HG02623 (cell line): ENCODE measurements around the gene MAP3K7.
A peak's percentile ranks its signal among the peaks of the same experiment; 100 is the strongest.

ENCODE experiments used
- ATAC-seq: cut with Tn5 transposase; IDR thresholded peaks from one replicate; pipeline ENCODE4 v1.9.1; 2021; ENCODE audit warnings: moderate library complexity; ENCODE audit not compliant: unreplicated experiment

MAP3K7 gene

DNA sequence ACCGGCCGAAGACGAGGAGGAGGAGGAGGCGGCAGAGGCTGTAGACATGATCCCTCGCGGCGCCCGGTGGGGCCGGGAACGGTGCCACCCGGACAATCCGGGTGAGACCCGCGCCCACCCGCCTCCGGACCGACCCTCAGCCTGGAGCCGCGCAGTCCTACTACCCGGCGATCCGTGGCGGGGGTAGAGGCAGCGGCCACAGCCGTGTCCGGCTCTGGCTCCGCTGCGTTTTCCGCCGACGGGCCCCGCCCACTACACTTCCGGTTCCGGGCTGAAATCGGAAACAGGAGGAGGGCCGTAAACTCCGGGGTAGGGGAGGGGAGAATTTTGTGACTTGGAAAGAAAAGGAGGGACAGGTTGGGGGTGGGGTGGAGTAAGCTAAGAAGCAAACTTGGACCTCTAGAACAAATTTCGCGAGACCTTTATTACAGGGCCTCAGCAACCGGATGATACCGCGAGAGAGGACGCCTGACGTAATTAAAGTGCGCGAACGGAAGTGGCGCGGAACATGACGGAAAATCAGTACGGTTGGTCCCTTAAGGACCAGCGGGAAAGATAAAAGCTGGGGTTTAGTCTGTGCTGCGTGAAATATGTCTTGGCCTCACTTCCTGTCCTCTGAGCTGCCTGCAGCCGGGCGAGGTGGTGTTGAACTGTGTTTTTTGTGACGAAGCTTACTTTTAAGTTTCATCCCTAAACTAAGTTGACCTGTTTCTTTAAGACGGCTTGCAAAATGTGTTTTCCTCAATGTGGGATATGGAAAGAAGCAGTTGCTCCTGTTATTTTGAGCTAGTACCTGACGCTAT is at the start of gene MAP3K7:
MAP3K7 (minus strand) TSS at position 237 of the 803 bp plus-strand sequence; CDS start at position 48, 189 bp downstream.
- peak; percentile 87 for ATAC-seq

DNA sequence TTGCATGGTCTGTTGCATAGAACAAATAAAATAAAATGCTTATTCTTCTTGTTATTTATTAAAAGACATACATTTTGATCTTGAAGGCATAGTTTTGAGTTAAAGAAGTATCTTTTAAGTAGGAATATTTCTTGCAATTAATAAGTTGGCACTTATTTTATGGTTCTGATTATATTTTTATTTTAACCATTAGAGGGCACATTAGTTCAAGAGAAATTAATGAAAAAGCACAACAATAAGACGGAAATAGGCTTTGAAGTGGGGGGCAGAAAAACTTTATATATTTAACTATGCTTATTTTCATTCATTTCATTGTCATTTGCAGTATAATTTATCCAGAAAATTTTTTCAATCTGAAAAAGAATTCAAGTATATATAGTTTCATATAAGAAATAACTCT is 44.2 kb upstream of the MAP3K7 start:
- ATAC-seq: no peak

DNA sequence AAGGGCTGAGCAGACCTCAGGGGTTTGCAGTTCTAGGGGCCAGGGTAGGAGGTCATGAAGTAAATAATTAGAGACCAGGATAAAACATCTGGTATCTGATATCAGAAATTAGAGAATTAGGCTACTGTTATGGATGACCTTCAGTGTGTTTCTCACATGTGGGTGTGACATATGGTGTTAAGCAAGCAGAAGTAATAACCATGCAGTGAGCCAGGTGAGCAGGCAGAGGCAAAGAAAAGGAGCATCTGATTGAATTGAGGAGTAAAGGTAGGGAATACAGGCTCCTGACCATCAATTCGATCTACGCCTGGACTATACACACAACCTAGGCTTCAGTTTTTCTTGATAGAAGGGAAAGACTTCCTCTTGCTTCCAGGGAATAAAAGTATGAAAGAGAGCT is 34.7 kb upstream of the MAP3K7 start:
- ATAC-seq: no peak

DNA sequence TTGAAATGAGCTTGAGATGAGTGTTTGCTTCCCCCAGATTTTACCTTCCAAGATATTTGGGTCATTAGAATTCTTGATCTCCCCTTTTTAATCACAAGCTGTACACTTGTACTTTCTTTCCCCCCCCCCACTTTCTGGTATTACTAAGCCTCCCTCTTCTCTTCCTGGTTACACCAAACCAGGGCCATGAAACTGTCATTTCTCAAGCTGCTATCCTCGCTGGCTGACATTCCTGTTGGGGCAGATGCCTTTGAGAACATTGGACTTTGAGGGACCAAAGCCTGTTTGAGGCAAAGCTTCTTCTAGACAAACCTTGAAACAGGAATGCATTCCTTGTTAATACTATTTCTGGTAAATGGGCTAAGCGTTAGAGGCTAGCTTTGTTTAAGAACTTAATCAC is 32.3 kb upstream of the MAP3K7 start:
- no peak for ATAC-seq

DNA sequence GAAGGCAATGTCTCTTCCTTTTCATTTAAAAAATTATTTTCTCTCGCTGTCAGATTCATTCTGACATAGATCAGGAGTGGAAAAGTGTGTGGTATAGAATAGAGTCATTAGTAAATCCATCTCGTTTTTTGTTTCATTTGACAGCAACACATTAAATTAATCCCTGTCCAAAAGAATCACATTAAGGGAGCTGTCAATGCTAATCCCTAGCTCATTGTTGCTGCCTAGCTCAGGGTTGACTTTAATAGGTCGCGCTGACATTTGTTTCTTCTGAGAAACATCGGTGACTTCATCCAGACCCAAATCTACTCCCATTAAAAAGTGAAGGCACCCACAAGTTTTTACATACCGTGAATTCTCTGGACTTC is 25.4 kb upstream of the MAP3K7 start:
- ATAC-seq: no peak

DNA sequence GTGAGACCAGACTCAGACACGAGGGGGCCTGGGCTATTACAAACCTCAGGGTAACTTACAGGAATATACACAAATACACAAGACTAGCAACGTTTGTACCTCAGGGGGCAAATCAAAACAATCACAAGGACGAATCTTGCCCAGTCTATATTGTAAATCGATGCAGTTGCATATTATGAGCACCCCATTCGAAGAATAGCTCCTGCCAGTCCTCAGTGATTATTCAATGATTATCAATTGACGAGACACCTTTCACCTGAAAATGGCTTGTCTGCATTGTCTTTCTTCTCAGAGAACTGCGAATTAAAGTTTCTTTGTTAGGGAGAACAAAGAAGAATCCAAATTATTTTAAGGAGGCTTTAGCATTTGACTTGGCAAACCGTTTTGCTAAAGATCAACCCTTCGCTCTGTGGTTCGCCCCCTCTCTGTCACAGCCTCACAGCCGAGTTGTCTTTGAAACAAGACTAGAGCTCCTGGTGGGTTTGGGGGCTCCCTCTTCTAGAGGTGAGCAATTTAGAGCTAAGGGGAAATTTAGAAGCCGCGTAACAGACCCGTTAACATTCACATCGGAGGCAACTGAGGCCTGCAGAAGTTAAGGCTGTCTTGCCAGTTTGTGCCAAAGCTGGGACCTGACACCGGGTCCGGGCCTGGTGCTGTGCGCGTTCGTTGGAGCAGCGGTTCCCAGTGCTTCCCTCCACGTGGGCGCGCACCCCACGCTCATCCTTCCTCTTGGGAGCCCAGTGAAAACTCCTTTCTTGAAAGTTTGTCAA is 24.9 kb upstream of the MAP3K7 start:
- ATAC-seq: no peak

DNA sequence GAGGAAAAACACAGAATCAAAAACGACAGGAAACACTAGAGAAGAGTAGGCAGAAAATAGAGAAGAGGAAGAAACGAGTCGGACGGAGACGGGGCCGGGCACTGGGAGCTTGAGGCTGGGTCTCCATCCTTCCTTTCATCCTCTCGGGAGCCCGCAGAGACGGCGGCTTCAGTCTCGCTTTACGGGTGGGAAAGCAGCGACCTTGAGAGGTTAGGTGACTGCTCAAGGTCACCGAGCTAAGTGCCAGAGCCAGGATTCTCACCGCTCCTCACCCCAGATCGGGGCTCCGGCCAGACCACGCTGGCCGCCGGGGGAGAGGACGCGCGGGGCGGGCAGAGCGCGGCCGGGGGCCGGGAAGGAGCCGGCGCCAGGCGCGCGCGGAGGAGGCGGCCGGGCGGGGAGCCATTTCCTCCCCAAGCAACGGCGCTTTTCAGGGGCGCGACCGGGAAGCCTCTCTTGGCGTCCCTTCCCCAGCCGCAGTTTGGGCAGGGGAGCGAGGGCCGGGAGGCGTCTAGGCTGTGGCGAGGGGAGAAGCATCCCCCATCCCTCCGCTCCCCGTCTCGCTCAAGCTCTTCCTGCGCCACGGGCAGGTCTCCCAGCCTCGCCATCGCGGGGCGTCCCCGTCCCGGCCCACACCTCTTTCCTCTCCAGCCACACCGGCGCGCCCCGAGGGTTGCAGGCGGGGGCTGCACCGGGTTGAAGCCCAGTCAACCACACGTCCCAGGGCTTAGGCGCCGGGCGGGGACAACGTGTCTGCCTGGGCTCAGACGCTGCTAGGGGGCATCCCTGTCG is 24.1 kb upstream of the MAP3K7 start:
- peak; percentile 56 for ATAC-seq

DNA sequence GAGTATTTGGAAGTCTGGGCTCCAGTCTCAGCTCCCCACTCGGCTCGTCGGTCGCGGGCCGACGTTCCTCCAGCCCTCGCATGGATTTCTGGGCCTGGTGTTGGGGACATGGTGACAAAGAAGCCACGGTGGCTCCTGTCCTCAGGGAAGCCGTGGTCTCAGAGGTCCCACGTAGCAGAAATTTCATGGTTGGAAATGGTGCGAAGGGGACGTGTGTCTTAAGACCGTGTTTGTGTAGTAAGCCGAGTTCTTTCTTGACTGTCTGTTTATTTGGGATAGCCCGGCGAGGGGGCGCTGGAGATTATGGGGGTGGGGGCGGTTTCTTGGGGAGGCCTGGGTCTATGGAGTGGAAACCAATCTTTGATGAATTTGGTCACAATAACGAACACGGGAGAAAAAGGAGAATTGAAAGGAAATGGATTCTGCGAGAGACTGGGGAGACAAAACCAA is 23.5 kb upstream of the MAP3K7 start:
- no peak for ATAC-seq

DNA sequence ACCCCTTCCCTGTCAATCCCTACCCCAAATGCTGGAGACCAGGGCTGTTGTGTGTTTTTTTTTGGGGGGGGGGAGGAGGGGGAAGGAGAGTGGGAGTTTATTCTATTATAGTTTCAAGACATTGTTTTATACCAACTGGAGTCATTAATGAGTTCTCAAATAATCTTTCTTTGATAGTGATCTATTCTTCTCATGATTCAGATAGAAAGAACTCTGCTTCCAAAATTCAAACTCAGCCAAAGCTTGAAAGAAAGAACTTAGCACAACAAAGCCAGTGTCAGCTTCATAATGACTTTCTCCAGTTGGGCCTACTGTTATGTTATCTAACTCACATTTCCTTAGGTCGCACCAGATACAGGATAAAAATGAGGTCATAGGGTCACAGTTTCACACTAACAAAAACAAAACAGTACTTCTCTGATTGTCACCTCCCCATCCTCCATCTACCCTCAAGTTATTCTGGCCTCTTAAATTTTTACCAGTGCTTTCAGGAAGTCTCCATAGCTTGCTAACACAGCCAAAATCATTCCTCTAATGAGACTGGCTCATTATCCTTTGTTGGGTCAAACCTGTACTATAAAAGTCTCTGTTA is 19.0 kb upstream of the MAP3K7 start:
- ATAC-seq: no peak

DNA sequence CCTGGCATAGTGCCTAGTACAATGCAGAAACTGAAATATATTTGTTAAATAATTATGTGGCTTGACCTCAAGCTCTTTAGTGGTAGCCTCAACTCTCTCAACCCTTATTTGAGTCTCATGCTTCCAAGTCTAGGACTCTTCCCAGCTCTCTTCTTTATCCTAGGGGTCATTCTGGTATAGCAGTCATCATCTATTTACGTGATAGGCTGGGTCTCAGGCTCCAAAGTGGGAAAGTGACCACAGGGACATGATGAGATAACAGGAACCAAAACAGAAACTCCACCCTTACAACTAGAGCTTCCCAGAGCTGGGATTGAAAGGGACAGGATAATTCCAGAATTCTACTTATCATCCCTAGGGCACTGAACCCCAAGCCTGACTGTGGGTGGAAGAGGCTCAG is 17.7 kb upstream of the MAP3K7 start:
- ATAC-seq: no peak

DNA sequence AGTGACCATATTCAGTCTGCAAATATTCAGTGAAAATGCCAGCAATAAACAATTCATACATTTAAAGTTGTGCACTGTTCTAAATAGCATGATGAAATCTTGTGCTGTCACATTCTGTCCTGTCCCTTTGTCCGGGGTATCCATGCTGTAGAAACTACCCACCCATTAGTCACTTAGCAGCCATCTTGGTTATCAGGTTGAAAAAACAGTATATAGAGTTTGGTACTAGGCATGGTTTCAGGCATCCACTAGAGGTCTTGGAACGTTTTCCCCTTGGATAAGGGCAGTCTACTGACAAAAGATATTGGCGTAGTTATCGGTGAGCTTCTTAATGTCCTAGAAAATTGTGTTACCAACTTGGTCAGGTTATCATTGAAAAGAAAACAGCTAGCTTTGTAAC is 12.3 kb upstream of the MAP3K7 start:
- no peak for ATAC-seq

DNA sequence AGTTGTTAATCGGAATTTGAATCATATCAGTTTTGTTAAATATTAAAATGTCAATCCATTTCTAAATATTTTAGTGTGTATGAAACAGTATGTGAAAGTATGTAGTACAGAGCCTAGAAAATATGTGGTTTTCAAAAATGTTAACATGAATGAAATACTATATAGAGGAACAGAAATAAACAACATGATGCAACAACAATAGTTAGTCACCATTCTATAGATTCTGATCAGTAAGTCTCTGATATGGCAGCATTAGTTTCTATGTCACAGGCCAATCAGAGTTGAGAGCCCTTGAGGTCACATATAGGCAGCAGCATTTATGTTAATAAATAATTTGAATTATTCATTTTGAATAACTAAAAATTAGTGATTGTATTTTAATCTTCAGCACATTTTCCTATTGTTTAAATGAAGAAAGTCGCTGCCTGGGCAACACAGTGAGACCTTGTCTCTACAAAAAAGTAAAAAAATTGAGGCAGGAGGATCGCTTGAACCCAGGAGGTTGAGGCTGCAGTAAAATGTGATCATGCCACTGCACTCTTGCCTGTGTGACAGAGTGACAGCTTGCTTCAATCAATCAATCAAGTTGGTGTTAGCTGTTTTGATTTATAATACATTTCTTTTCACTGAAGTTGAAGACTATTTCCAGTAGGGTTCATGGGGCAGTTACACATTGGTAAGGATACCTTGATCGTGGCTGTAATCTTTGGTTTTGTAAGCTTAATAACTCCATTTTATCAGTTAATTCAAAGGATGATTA is 11.5 kb upstream of the MAP3K7 start:
- ATAC-seq: no peak

DNA sequence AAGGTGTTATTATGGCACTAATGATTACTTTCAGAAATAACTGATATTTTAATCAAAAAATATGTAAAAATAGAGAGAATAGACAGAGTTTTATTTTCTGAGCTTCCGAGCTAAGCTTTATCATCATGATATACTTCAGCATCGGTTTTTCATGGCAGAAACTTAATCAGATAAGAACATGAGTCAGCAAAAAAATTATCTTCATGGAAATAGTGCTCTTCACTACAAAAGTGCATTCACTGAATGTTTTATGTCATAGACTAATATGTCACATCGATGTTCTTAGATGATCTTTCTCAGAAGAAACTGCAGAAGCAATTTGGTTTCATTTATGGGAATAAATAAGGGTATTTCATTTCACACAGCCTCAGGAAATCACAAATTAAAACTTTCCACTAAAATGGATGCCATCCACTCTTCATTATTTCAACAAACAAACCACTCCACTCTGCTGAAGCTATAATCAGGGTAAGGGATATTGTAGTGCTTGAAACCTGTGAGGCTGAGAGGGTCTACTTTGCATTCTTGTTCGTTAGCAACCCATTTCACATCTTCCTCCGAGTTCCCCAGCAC is 10.2 kb upstream of the MAP3K7 start:
- no peak for ATAC-seq

DNA sequence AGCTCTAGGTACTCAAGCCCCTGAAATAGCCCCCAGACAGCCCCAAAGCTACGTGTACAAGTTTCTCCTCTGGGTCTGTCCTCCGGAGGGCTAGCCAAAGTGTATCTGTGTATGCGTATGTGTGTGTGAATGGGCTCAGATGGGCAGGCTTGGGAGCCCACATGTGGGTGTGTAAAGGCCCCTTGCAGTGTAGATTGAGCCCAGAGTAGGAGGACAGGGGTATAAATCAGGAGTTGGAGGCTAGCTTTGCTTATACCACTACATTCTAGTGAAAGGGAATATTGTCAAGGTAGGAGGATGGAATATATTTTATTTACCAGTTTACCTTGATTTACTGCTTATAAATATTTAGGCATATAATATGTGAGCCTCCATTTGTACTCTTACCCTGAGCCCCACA is 9.0 kb upstream of the MAP3K7 start:
- no peak for ATAC-seq

DNA sequence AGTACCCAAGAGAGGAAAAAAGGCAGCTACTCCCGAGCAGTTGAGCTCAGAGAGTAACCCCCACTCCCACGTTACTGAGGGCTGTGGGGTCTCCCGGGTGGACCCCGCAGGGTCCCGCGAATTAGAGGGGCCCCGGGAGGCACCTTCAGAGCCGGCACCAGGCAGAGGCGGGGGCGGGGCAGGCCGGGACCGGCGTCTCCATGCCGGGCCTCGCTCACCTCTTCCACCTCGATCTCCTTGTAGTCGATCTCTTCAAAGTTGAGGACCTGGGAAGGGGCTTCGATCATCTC is 381 bp downstream of the MAP3K7 start:
- ATAC-seq: peak; percentile 20

DNA sequence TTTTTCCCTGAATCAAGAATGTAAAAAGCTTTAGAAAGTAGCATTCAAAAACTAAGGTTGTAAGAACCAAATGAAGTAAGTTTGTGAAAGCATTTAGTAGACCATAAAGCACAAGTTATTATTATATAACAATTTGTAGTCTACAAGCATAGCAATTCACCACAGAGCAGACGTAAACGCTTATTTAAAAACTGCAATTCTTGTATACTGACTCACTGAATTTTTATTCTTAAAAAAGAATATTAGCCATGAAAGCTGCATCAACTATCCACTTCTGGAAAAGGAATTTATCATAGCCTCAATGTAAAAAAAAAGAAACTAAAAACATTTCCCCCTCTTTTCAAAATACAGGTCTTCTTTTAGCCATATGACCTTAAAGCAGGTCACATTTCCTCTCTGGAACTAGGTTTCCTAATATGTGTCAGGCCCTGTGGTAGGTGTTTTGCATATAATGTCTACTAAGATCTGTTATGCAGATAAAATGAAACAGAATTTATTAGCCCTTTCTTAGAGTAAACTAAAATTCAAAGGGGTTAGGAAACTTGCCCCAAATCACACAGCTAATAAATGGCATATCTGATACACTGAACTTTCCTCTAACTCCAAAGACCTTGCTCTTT is 2.1 kb downstream of the MAP3K7 start:
- ATAC-seq: no peak

DNA sequence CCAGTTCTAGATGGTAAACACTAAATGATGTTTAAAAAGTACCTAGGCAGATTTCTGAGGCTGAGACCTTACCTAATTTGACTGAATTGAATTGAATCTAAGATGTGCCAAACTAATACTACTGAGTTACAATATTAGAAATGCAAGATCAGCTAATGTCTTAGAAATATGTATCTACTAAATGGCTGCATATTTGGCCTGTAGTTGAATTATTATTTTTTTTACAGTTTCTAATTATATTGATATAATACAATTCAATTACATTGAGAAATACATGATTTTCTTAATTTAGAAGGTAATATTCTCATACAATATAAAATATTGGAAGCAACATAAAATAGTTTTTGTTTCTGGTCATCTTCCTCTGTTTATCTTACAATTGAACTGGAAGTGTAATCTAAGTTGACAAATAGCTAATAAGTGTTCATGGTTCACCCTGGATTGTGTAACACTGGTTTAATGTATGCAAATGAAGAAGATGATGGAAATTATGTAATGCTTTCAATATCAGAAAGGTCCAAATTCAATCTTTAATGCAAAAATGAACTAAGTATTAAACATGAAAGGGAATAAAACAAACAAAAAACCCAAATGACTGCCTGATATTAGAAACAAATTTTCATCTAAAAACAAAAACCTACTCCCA is 2.9 kb downstream of the MAP3K7 start:
- no peak for ATAC-seq

DNA sequence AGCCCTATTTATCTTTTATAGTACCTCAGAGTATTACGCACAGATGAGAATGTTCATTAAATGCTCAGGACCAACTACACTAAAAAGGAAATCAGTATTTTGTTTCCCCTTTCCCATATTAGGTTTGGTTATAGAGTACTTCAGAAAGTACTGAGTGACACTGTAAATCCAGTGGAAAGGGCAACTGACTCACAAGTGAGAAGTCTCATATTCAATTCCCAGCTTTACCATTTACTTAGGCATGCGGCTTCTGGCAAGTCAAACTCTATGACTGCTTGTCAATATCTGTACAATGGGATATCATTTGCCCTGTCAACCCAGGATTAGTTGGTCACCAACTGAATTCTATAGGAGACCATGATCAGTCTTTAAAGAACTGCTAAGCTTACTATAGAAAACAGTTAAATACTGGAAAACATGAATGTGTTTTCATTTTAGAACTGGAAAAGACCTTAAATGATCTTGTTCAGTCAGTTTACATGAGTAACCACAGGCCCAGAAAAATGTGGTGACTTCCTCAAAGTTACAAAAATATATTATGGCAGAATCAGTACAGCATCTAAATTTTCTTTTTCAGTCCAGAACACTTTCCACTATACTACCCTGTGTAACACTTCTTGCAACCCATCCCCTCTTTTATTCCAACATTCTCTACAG is 3.6 kb downstream of the MAP3K7 start:
- no peak for ATAC-seq

DNA sequence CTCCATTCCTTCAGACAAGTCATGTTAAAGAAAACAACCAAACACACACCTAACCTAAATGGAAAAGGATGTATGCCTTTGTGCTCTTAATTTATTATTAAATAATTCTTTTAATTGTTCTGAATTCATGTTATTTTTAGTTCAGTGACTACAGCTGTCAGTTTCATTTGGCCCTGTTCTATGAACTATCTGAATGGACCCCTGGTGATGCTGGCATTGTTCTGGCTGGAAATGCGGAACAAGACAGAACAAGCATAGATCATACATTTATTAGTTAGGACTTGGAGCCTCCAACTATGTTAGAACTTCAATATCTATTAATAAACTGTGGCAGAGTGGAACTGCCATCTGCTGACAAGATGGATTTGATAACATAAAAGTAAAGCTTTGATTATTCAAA is 5.7 kb downstream of the MAP3K7 start:
- ATAC-seq: no peak
